ENCODE data around the gene RIMBP3B.
"Not testable (repeated sequence)": the region's sequence is repeated elsewhere in the genome, so short reads cannot be mapped to it uniquely, and the experiment has no call there.

The RIMBP3B gene

GRCh38 chr22:21383701-21384467 lies at the start of gene RIMBP3B:
Gene RIMBP3B, plus strand, starts transcription at chr22:21383751. Its CDS starts 108 bp downstream, at chr22:21383859.
- DNase-seq, result not testable (repeated sequence)

- DNase-seq, result not testable (repeated sequence)
Measured at GRCh38 chr22:21357527-21357926, 26.0 kb upstream of the RIMBP3B start.

- not testable (repeated sequence) for DNase-seq
Measured at GRCh38 chr22:21360525-21360924, 23.0 kb upstream of the RIMBP3B start.

- DNase-seq, result not testable (repeated sequence)
Measured at GRCh38 chr22:21362473-21362872, 21.1 kb upstream of the RIMBP3B start.

GRCh38 chr22:21363061-21363460 lies 20.5 kb upstream of the RIMBP3B start:
- not testable (repeated sequence) for DNase-seq

GRCh38 chr22:21363803-21364202 lies 19.7 kb upstream of the RIMBP3B start:
- DNase-seq, result not testable (repeated sequence)

GRCh38 chr22:21364362-21364761 lies 19.2 kb upstream of the RIMBP3B start:
- not testable (repeated sequence) for DNase-seq

- not testable (repeated sequence) for DNase-seq
Measured at GRCh38 chr22:21365337-21365736, 18.2 kb upstream of the RIMBP3B start.

GRCh38 chr22:21368603-21369310 lies 14.8 kb upstream of the RIMBP3B start:
- DNase-seq, result not testable (repeated sequence)

- not testable (repeated sequence) for DNase-seq
Measured at GRCh38 chr22:21375880-21376279, 7.7 kb upstream of the RIMBP3B start.

GRCh38 chr22:21384468-21385357 lies 1.2 kb downstream of the RIMBP3B start:
- not testable (repeated sequence) for DNase-seq

GRCh38 chr22:21389480-21389879 lies 5.9 kb downstream of the RIMBP3B start:
- not testable (repeated sequence) for DNase-seq

- not testable (repeated sequence) for DNase-seq
Measured at GRCh38 chr22:21390013-21390412, 6.5 kb downstream of the RIMBP3B start.

- DNase-seq, result not testable (repeated sequence)
Measured at GRCh38 chr22:21394613-21395012, 11.1 kb downstream of the RIMBP3B start.

- DNase-seq, result not testable (repeated sequence)
Measured at GRCh38 chr22:21401197-21401969, 17.8 kb downstream of the RIMBP3B start.

GRCh38 chr22:21402763-21403314 lies 19.3 kb downstream of the RIMBP3B start:
- DNase-seq, result not testable (repeated sequence)

- not testable (repeated sequence) for DNase-seq
Measured at GRCh38 chr22:21407139-21407538, 23.6 kb downstream of the RIMBP3B start.

- DNase-seq, result not testable (repeated sequence)
Measured at GRCh38 chr22:21407792-21408191, 24.2 kb downstream of the RIMBP3B start.

GRCh38 chr22:21416375-21416774 lies 32.8 kb downstream of the RIMBP3B start:
- not testable (repeated sequence) for DNase-seq

- DNase-seq, result not testable (repeated sequence)
Measured at GRCh38 chr22:21417227-21417746, 33.7 kb downstream of the RIMBP3B start, which contains the start of gene HIC2. Gene HIC2, plus strand, starts transcription at chr22:21417371. Its CDS starts 25,461 bp downstream, at chr22:21442832.

- DNase-seq, result not testable (repeated sequence)
Measured at GRCh38 chr22:21417853-21418252, 34.3 kb downstream of the RIMBP3B start.
